T-helper 1 cell treated with Interleukin-12 subunit alpha and Interleukin-12 subunit beta and Interleukin-4 antibody, amounts not matched to agents 30 μg/mL and 1 μg/mL, for 36 hours (primary cell): ENCODE data around the gene CNN1.

Experiments
- H3K27ac Mint-ChIP-seq: one replicate; pipeline ENCODE4 v1.8.0; 2021; ENCODE audit warnings: mild to moderate bottlenecking, mixed read lengths
- H3K27me3 Mint-ChIP-seq: one replicate; pipeline ENCODE4 v1.8.0; 2021; ENCODE audit warnings: low read depth, mixed read lengths
- H3K36me3 Mint-ChIP-seq: one replicate; pipeline ENCODE4 v1.8.0; 2021; ENCODE audit warnings: low read depth, mixed read lengths
- H3K4me1 Mint-ChIP-seq: one replicate; pipeline ENCODE4 v1.8.0; 2021; ENCODE audit warnings: low read depth, mixed read lengths
- H3K4me3 Mint-ChIP-seq: one replicate; pipeline ENCODE4 v1.8.0; 2021; ENCODE audit warnings: mild to moderate bottlenecking, moderate library complexity, mixed read lengths
- H3K9me3 Mint-ChIP-seq: one replicate; pipeline ENCODE4 v1.8.0; 2021; ENCODE audit warnings: mixed read lengths

Gene CNN1

GRCh38 chr19:11507370-11508078 lies 31.1 kb upstream of the CNN1 start:
- no peaks in the 10 kb centered on the region for H3K9me3 Mint-ChIP-seq
- H3K36me3 Mint-ChIP-seq = peaks cover 6% of the 10 kb centered on the region
- peaks cover 17% of the 10 kb centered on the region for H3K4me1 Mint-ChIP-seq
- no peaks in the 10 kb centered on the region for H3K27me3 Mint-ChIP-seq
- no peak overlapping the region for H3K27ac Mint-ChIP-seq
- peak overlapping the region; percentile 21 for H3K4me3 Mint-ChIP-seq

DNA sequence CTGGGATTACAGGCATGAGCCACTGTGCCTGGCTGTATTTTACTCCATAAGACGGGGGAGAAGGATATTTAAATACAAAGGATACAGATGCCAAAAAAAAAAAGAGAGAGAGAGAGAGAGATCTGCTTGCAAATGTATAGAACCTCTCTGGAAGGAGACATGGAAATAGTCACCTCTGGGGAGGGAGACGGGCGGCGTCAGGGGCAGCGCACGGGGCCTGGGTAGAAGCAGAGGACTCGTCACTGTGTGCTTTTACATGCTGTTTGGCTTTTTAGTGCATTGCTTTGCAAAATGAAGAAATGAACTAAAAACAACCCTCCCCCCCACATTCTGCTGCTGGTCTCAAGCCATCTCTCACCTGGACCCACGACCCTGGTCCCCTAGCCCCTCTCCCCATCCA lies 28.2 kb upstream of the CNN1 start:
- Mint-ChIP-seq H3K27ac (no peak overlapping the region), H3K36me3 (peaks cover 3% of the 10 kb centered on the region), H3K9me3 (no peaks in the 10 kb centered on the region), H3K4me1 (peaks cover 7% of the 10 kb centered on the region), H3K4me3 (no peak overlapping the region), H3K27me3 (no peaks in the 10 kb centered on the region)

GRCh38 chr19:11513946-11514345 lies 24.7 kb upstream of the CNN1 start:
- no peak overlapping the region for H3K4me3 Mint-ChIP-seq
- H3K27ac Mint-ChIP-seq = no peak overlapping the region
- H3K36me3 Mint-ChIP-seq = peaks cover 2% of the 10 kb centered on the region
- H3K4me1 Mint-ChIP-seq = no peaks in the 10 kb centered on the region
- no peaks in the 10 kb centered on the region for H3K9me3 Mint-ChIP-seq
- H3K27me3 Mint-ChIP-seq = no peaks in the 10 kb centered on the region

DNA sequence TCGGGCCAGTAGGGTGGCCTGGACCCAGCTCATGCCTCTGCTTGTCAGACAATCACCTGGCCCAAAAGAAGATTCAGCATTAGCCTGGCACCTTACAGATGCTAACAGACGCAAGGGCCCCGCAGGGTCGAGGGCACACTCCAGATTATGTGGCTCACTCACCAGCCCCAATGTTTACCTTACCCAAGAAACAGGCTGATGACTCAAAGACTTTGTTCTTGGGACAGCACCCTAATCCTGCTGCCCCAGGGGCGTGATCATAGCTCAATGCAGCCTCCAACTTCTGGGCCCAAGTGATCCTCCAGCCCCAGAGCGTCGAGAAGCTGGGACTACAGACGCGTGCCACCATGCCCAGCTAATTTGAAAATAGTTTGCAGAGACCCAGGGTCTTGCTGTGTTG lies 19.5 kb upstream of the CNN1 start:
- no peaks in the 10 kb centered on the region for H3K4me1 Mint-ChIP-seq
- no peaks in the 10 kb centered on the region for H3K9me3 Mint-ChIP-seq
- H3K4me3 Mint-ChIP-seq = no peak overlapping the region
- H3K36me3 Mint-ChIP-seq = peaks cover 2% of the 10 kb centered on the region
- no peak overlapping the region for H3K27ac Mint-ChIP-seq
- no peaks in the 10 kb centered on the region for H3K27me3 Mint-ChIP-seq

- H3K36me3 Mint-ChIP-seq = peaks cover 4% of the 10 kb centered on the region
Measured at GRCh38 chr19:11528551-11529341, 9.9 kb upstream of the CNN1 start, which contains the start of gene ECSIT. TSS of gene ECSIT (minus strand) at chr19:11529134. CDS start at chr19:11519170, 9,964 bp downstream.

GRCh38 chr19:11530432-11530831 lies 8.2 kb upstream of the CNN1 start:
- H3K4me3 Mint-ChIP-seq = no peak overlapping the region
- peaks cover 11% of the 10 kb centered on the region for H3K27me3 Mint-ChIP-seq
- no peaks in the 10 kb centered on the region for H3K9me3 Mint-ChIP-seq
- no peak overlapping the region for H3K27ac Mint-ChIP-seq
- peaks cover 4% of the 10 kb centered on the region for H3K36me3 Mint-ChIP-seq
- peaks cover 18% of the 10 kb centered on the region for H3K4me1 Mint-ChIP-seq

More at GRCh38 chr19:11528551-11529341, 9.9 kb upstream of the CNN1 start, which contains the start of gene ECSIT:
- peak within 1 kb of the TSS; percentile 91 for H3K27ac Mint-ChIP-seq
- peaks cover 3% of the 10 kb centered on the region for H3K27me3 Mint-ChIP-seq
- peaks cover 15% of the 10 kb centered on the region for H3K4me1 Mint-ChIP-seq
- H3K9me3 Mint-ChIP-seq = no peaks in the 10 kb centered on the region
- H3K4me3 Mint-ChIP-seq = peak within 1 kb of the TSS; percentile 93

- H3K27me3 Mint-ChIP-seq = peaks cover 25% of the 10 kb centered on the region
- no peak overlapping the region for H3K4me3 Mint-ChIP-seq
- no peaks in the 10 kb centered on the region for H3K9me3 Mint-ChIP-seq
- no peak overlapping the region for H3K27ac Mint-ChIP-seq
- peaks cover 15% of the 10 kb centered on the region for H3K4me1 Mint-ChIP-seq
- H3K36me3 Mint-ChIP-seq = no peaks in the 10 kb centered on the region
Measured at GRCh38 chr19:11534538-11534937, 4.1 kb upstream of the CNN1 start.

- Mint-ChIP-seq H3K36me3 (no peaks in the 10 kb centered on the region), H3K9me3 (no peaks in the 10 kb centered on the region), H3K4me3 (no peak overlapping the region), H3K4me1 (peaks cover 15% of the 10 kb centered on the region), H3K27ac (no peak overlapping the region), H3K27me3 (peaks cover 25% of the 10 kb centered on the region)
Measured at GRCh38 chr19:11534948-11535347, 3.7 kb upstream of the CNN1 start.

DNA sequence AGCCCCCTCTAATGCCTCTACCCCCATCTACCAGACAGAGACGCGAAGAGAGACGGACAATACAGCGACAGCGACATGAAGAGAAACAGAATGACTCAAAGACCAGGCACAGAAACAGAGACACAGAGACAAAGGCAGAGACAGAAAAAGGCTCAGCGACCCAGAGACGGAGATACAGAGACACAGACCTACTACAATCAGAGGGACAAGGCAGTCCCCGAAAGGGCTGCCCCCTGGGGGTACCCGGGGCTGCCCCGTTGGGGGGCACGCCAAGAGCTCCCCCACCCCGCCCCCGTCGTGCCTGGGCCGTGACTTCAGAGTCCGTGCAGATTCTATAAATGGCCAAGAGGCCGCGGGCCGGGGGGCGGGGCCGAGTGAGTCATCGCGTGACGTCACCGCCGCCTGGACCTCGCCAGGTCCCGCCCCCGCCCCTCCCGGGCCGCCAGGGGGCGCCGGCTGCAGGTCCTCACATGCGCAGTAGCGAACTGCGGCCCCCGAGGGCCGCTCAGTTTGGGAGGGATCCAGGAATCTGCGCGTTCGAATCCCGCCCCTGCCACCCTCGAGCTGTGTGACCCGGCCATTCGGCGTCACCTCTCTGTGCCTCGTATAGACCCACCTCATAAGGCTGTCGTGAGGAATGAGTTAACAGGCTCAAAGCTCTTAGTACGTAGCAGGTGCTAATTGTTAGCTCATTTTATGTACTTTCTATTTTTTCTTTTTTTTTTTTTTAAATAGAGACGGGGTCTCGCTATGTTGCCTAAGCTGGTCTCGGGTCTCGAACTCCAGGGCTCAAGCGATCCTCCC lies 2.7 kb upstream of the CNN1 start:
- Mint-ChIP-seq H3K9me3 (no peaks in the 10 kb centered on the region), H3K4me3 (peak overlapping the region; percentile 80), H3K27ac (peak overlapping the region; percentile 22)

DNA sequence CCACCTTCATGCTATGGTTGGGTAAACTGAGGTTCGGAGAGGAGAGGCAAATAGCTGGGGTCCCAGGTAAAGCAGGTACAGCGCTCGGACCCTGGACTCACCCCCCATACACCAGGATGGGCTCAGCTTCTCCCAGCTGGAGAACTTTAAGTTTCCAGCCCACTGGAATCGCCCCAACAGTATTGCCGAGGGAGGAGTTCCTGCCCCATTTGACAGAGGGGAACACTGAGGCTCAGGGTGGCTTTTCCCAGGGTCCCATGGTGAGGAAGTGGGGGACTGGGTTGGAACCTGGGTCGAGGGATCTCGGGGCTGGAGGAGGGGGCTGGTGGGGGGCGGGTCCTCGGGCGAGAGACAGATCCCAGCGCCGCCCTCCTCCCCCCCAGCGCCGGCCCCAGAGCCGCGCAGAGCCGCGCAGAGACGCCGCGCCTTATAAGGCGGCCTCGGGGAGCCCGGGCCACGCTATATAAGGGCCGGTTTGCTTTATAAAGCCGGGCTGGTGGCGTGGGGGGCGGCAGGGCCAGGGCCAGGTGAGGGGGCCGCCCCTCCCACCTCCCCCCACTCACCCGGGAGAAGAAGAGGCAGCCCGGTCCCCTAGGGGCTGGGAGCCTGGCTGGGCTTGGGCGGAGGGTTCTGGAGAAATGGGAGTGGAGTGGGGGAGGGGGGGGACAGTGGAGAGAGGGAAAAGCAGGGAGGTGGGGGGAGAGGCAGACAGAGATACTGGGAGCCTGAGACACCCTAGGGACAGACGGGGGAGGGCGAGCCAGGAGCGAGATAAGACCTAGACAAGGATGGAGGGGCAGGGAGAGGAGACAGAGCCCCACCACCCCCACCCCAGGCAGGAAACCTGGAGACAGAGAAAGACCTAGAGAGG lies 1.1 kb downstream of the CNN1 start:
- H3K27me3 Mint-ChIP-seq = peaks cover 22% of the 10 kb centered on the region
- no peaks in the 10 kb centered on the region for H3K9me3 Mint-ChIP-seq
- no peak overlapping the region for H3K4me3 Mint-ChIP-seq
- no peak overlapping the region for H3K27ac Mint-ChIP-seq
- H3K36me3 Mint-ChIP-seq = no peaks in the 10 kb centered on the region
- peaks cover 11% of the 10 kb centered on the region for H3K4me1 Mint-ChIP-seq

More for the DNA sequence above, 2.7 kb upstream of the CNN1 start:
- Mint-ChIP-seq H3K36me3 (no peaks in the 10 kb centered on the region), H3K27me3 (peaks cover 32% of the 10 kb centered on the region), H3K4me1 (peaks cover 13% of the 10 kb centered on the region)

DNA sequence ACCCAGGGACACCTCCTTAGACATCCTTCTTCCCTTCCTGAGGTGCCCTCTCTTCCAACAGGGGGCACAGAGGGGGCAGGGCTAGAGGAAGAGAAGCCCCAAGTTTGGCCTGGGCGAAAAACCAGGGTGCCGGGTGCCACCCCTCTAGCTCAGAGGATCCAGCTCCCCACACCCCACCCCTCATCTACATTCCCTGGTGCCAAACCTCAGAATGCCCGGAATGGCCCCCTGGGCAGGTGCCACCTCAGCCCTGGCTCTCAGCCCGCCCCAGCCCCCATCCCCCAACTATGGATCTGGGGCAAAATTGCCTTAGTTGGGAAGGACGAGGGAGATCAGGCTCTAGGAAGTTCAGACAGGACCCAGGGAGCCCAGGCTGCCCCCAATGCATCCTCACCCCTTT lies 2.0 kb downstream of the CNN1 start:
- H3K4me1 Mint-ChIP-seq = peaks cover 11% of the 10 kb centered on the region
- no peak overlapping the region for H3K4me3 Mint-ChIP-seq
- no peaks in the 10 kb centered on the region for H3K36me3 Mint-ChIP-seq
- peaks cover 22% of the 10 kb centered on the region for H3K27me3 Mint-ChIP-seq
- H3K9me3 Mint-ChIP-seq = no peaks in the 10 kb centered on the region
- H3K27ac Mint-ChIP-seq = no peak overlapping the region

GRCh38 chr19:11541238-11541637 lies 2.6 kb downstream of the CNN1 start:
- peaks cover 22% of the 10 kb centered on the region for H3K27me3 Mint-ChIP-seq

DNA sequence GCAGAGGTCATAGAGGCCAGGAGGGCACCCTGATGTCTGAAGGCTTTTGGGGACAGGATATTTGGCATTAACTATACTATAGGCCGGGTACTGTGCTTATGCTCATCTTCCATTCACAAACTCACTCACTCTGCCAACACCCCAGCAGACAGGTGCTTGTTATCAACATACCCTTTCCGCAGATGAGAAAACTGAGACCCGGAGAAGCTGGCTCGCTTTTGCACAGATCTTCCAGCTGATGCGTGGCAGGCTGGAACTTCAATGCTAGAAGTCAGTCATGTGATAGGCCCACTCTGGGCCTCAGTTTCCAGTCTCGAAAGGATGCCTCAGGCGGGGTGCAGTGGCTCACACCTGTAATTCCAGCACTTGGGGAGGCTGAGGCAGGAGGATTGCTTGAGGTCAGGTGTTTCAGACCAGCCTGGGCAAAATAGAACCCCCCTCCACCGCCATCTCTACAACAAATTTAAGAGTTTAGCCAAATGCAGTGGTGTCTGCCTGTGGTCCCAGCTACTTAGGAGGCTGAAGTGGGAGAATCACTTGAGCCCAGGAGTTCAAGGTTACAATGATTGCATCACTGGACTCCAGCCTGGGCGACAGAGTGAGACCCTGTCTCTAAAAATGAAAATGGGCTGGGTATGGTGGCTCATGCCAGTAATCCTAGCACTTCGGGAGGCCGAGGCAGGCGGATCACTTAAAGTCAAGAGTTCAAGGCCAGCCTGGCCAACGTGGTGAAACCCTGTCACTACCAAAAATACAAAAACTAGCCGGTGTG lies 9.5 kb downstream of the CNN1 start:
- Mint-ChIP-seq H3K4me3 (no peak overlapping the region), H3K9me3 (no peaks in the 10 kb centered on the region), H3K36me3 (no peaks in the 10 kb centered on the region), H3K27ac (no peak overlapping the region), H3K27me3 (no peaks in the 10 kb centered on the region), H3K4me1 (peaks cover 2% of the 10 kb centered on the region)

More at GRCh38 chr19:11541238-11541637, 2.6 kb downstream of the CNN1 start:
- no peaks in the 10 kb centered on the region for H3K9me3 Mint-ChIP-seq
- H3K27ac Mint-ChIP-seq = no peak overlapping the region
- no peak overlapping the region for H3K4me3 Mint-ChIP-seq
- H3K36me3 Mint-ChIP-seq = no peaks in the 10 kb centered on the region
- H3K4me1 Mint-ChIP-seq = peaks cover 10% of the 10 kb centered on the region
